Endodermal cell (in vitro differentiated cells): ENCODE data around the gene NRG2. TPM values are rescaled to one million over a fixed set of nuclear protein-coding genes. Genes with fewer than 3 reads are reported as not detected.

Experiments used
- DNase-seq: peaks from one replicate; pipeline ENCODE4 v3.0.0-alpha.2; 2017
- H3K27ac ChIP-seq: 2 replicates; pipeline ENCODE4 v1.5.1; 2013; ENCODE audit warnings: mild to moderate bottlenecking, low read depth, low read length, moderate library complexity
- H3K27me3 ChIP-seq: 2 replicates; pipeline ENCODE4 v1.6.1; 2013; ENCODE audit warnings: mild to moderate bottlenecking, low read length, moderate library complexity; ENCODE audit not compliant: insufficient read depth, control insufficient read depth, poor library complexity, severe bottlenecking
- H3K36me3 ChIP-seq: 2 replicates; pipeline ENCODE4 v1.7.0; 2013; ENCODE audit warnings: mild to moderate bottlenecking, low read length, moderate library complexity; ENCODE audit not compliant: control insufficient read depth, insufficient read depth
- H3K4me1 ChIP-seq: one replicate; pipeline ENCODE4 v1.7.0; 2013; ENCODE audit warnings: low read length; ENCODE audit not compliant: control insufficient read depth, insufficient read depth
- H3K4me3 ChIP-seq: 2 replicates; pipeline ENCODE4 v1.5.1; 2013; ENCODE audit warnings: mild to moderate bottlenecking, low read length, moderate library complexity
- H3K9ac ChIP-seq: 2 replicates; pipeline ENCODE4 v1.6.1; 2013; ENCODE audit warnings: mild to moderate bottlenecking, low read length, moderate library complexity; ENCODE audit not compliant: poor library complexity, severe bottlenecking; ENCODE audit errors: extremely low read depth
- H3K9me3 ChIP-seq: 2 replicates; pipeline ENCODE4 v1.6.1; 2013; ENCODE audit warnings: mild to moderate bottlenecking, low read length, moderate library complexity; ENCODE audit not compliant: control insufficient read depth
- H3K27ac Mint-ChIP-seq: 2 replicates; pipeline ENCODE4 v1.8.0; 2020; ENCODE audit warnings: mixed read lengths
- H3K27me3 Mint-ChIP-seq: 2 replicates; pipeline ENCODE4 v1.8.0; 2021; ENCODE audit warnings: mild to moderate bottlenecking, mixed read lengths; ENCODE audit not compliant: insufficient read depth
- H3K36me3 Mint-ChIP-seq: 2 replicates; pipeline ENCODE4 v1.8.0; 2020; ENCODE audit warnings: low read depth, mixed read lengths
- H3K4me1 Mint-ChIP-seq: 2 replicates; pipeline ENCODE4 v1.8.0; 2020; ENCODE audit warnings: mixed read lengths
- H3K4me3 Mint-ChIP-seq: 2 replicates; pipeline ENCODE4 v1.8.0; 2020; ENCODE audit warnings: mild to moderate bottlenecking, moderate library complexity, mixed read lengths
- H3K9me3 Mint-ChIP-seq: 2 replicates; pipeline ENCODE4 v1.8.0; 2020; ENCODE audit warnings: mild to moderate bottlenecking, mixed read lengths
- CTCF ChIP-seq: fragments of 200-600 bp; sonication (generic); conservative IDR thresholded peaks from 2 replicates; pipeline ENCODE4 v1.5.0; 2021; ENCODE audit warnings: antibody characterized with exemption, mild to moderate bottlenecking
- WGBS, 2 experiments: methylation state at CpG; one replicate each; pipeline versions ENCODE4 v1.1.5 to v1.1.7; 2013; ENCODE audit warnings: missing lambda C conversion rate in 2 of 2, mixed read lengths in 1 of 2; ENCODE audit not compliant: insufficient coverage in 1 of 2, insufficient read length in 1 of 2; 5-methylcytosine and 5-hydroxymethylcytosine counted together
- total RNA-seq, 2 donors: library from RNA; stranded (reverse); fragmentation: NEBNext Ultra II Directional in 1 of 2; extraction: Animal tissue kit (Norgen Biotek cat#: 25700) in 1 of 2; gene quantifications; 2 replicates in 1 of 2; 3 replicates in 1 of 2; pipeline ENCODE4 v1.2.1, GENCODE V29; 2021

Gene NRG2
- total RNA-seq, 2 donors from 2014 or later, result 10.8 to 12.5 TPM

GRCh38 chr5:140044041-140044440 is 942 bp upstream of the NRG2 start:
- H3K4me1 Mint-ChIP-seq, result peaks cover 34% of the 10 kb centered on the region
- peak overlapping the region; percentile 62 for H3K4me3 Mint-ChIP-seq
- no peak overlapping the region for H3K27ac Mint-ChIP-seq
- Histone ChIP-seq H3K4me3 (no peak overlapping the region), H3K9ac (no peak overlapping the region), H3K27me3 (peaks cover 52% of the 10 kb centered on the region), H3K4me1 (peaks cover 8% of the 10 kb centered on the region), H3K9me3 (no peaks in the 10 kb centered on the region), H3K36me3 (no peaks in the 10 kb centered on the region), H3K27ac (no peak overlapping the region)
- 71 to 73% methylated on average over 1 of the region's 1 CpG for WGBS, 2 experiments
- no peak for DNase-seq
- peaks cover 72% of the 10 kb centered on the region for H3K27me3 Mint-ChIP-seq
- no peaks in the 10 kb centered on the region for H3K36me3 Mint-ChIP-seq
- H3K9me3 Mint-ChIP-seq, result no peaks in the 10 kb centered on the region
- no peak for TF ChIP-seq CTCF

GRCh38 chr5:140043508-140043872 is 391 bp upstream of the NRG2 start:
- H3K36me3 Mint-ChIP-seq, result no peaks in the 10 kb centered on the region
- Histone ChIP-seq H3K9me3 (no peaks in the 10 kb centered on the region), H3K9ac (no peak overlapping the region), H3K27me3 (peaks cover 51% of the 10 kb centered on the region), H3K36me3 (no peaks in the 10 kb centered on the region), H3K27ac (no peak overlapping the region), H3K4me1 (peaks cover 8% of the 10 kb centered on the region), H3K4me3 (peak overlapping the region; percentile 70)
- WGBS, 2 experiments, result 2 to 4% methylated on average over 10 to 12 of the region's 12 CpGs
- peak; percentile 30 for TF ChIP-seq CTCF
- H3K27me3 Mint-ChIP-seq, result peaks cover 67% of the 10 kb centered on the region
- peak overlapping the region; percentile 62 for H3K4me3 Mint-ChIP-seq
- peaks cover 39% of the 10 kb centered on the region for H3K4me1 Mint-ChIP-seq
- H3K27ac Mint-ChIP-seq, result no peak overlapping the region
- H3K9me3 Mint-ChIP-seq, result no peaks in the 10 kb centered on the region
- peak; percentile 87 for DNase-seq

DNA sequence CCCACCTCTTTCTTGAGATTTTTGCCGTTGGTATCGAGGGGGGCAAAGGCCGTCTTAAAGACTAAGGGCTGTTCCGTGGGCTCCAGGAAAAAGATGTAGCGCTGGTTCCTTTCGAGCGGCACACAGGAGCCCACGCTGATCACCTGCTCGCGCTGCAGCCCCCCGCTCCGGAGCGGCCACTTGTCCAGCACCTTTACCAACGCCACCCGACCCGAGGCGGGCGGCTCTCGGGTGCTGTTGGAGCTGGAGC is 781 bp downstream of the NRG2 start:
- no peak overlapping the region for H3K27ac ChIP-seq
- no peak overlapping the region for H3K27ac Mint-ChIP-seq
- no peaks in the 10 kb centered on the region for H3K36me3 ChIP-seq
- H3K9me3 ChIP-seq, result no peaks in the 10 kb centered on the region
- H3K4me3 Mint-ChIP-seq, result peak overlapping the region; percentile 62
- H3K36me3 Mint-ChIP-seq, result no peaks in the 10 kb centered on the region
- no peak for DNase-seq
- peaks cover 46% of the 10 kb centered on the region for H3K4me1 Mint-ChIP-seq
- no peaks in the 10 kb centered on the region for H3K9me3 Mint-ChIP-seq
- peak overlapping the region; percentile 74 for H3K4me3 ChIP-seq
- peaks cover 65% of the 10 kb centered on the region for H3K27me3 Mint-ChIP-seq
- peaks cover 8% of the 10 kb centered on the region for H3K4me1 ChIP-seq
- no peak overlapping the region for H3K9ac ChIP-seq
- WGBS, 2 experiments, result 4 to 5% methylated on average over 10 to 19 of the region's 19 CpGs
- peaks cover 44% of the 10 kb centered on the region for H3K27me3 ChIP-seq
- no peak for TF ChIP-seq CTCF
